Esophagus muscularis mucosa (tissue), 4 donors: ENCODE data around the gene DLG1.

ENCODE experiments used
- EP300 ChIP-seq: sonication (generic); formaldehyde crosslinking; IDR thresholded peaks from one replicate; pipeline ENCODE4 v1.6.1; 2017; ENCODE audit warnings: antibody characterized with exemption
- POLR2A ChIP-seq: fragments of 450-650 bp; IDR thresholded peaks from one replicate; pipeline ENCODE4 v1.6.1; 2017; ENCODE audit warnings: antibody characterized with exemption, moderate library complexity, mild to moderate bottlenecking, low read depth
- TF ChIP-seq, protein P1 (sequence below), 3 experiments: fragments of 200-600 bp in 2 of 3; fragments of 450-650 bp in 1 of 3; sonication (generic) in 2 of 3; IDR thresholded peaks; one replicate each; pipeline ENCODE4 v1.5.1; 2017 to 2019; ENCODE audit warnings: antibody characterized with exemption in 3 of 3, mild to moderate bottlenecking in 2 of 3, moderate library complexity in 1 of 3

DNA sequence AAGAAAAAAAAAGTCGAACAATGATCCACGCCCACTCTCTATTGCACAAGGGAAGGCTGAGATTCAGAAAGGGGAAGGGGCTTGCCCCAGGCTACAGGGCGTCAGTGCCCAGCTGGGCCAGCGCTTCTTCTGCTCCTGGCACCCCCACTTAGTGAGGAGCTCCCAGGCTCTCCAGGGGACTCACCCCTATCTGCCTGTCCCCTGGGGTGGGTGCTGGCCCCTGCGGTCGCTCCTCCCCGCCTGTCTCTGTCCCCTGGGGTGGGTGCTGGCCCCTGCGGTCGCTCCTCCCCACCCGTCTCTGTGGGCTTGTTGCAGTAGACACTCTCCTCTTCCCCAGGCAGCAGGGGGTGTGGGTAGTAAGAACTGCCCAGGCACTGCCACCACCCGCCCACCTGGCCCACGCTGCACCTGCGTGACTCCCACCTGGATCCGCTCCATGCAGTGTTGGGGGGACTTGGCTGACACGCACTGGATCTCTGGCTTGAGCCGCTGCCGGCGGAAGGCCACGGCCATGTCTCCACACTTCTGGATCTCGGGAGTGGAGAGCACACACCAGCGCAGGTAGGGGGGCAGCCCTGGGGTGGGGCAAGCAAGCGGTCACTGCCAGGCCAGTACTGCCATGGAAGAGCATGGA lies 283.4 kb downstream of the DLG1 start:
- TF ChIP-seq, protein P1, sequence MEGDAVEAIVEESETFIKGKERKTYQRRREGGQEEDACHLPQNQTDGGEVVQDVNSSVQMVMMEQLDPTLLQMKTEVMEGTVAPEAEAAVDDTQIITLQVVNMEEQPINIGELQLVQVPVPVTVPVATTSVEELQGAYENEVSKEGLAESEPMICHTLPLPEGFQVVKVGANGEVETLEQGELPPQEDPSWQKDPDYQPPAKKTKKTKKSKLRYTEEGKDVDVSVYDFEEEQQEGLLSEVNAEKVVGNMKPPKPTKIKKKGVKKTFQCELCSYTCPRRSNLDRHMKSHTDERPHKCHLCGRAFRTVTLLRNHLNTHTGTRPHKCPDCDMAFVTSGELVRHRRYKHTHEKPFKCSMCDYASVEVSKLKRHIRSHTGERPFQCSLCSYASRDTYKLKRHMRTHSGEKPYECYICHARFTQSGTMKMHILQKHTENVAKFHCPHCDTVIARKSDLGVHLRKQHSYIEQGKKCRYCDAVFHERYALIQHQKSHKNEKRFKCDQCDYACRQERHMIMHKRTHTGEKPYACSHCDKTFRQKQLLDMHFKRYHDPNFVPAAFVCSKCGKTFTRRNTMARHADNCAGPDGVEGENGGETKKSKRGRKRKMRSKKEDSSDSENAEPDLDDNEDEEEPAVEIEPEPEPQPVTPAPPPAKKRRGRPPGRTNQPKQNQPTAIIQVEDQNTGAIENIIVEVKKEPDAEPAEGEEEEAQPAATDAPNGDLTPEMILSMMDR (IDR thresholded peaks at IDR 0.05): no peak
- TF ChIP-seq EP300: no peak
- TF ChIP-seq POLR2A: no peak
